Parathyroid adenoma (tissue), 2 donors: ENCODE measurements around the gene RUNX3.

Source experiments
- H2AFZ ChIP-seq: fragments of 300-600 bp; sonication (generic); one replicate; pipeline ENCODE4 v1.7.0; 2017; ENCODE audit warnings: antibody characterized with exemption, mild to moderate bottlenecking
- H3K27ac ChIP-seq: fragments of 300-600 bp; sonication (generic); one replicate; pipeline ENCODE4 v1.7.0; 2017
- H3K27me3 ChIP-seq: fragments of 300-600 bp; sonication (generic); one replicate; pipeline ENCODE4 v1.7.0; 2017; ENCODE audit warnings: low read length; ENCODE audit not compliant: control insufficient read depth, insufficient read depth
- H3K36me3 ChIP-seq: fragments of 300-600 bp; sonication (generic); one replicate; pipeline ENCODE4 v1.7.0; 2017; ENCODE audit warnings: low read length; ENCODE audit not compliant: control insufficient read depth, insufficient read depth
- H3K4me1 ChIP-seq: fragments of 300-600 bp; sonication (generic); one replicate; pipeline ENCODE4 v1.7.0; 2017; ENCODE audit warnings: control low read depth
- H3K4me2 ChIP-seq: fragments of 300-600 bp; sonication (generic); one replicate; pipeline ENCODE4 v1.7.0; 2017; ENCODE audit warnings: low read length
- H3K4me3 ChIP-seq: fragments of 300-600 bp; sonication (generic); one replicate; pipeline ENCODE4 v1.7.0; 2017; ENCODE audit warnings: low read depth, low read length
- H3K79me2 ChIP-seq: fragments of 300-600 bp; sonication (generic); one replicate; pipeline ENCODE4 v1.7.0; 2017; ENCODE audit warnings: control low read depth
- H3K9ac ChIP-seq: fragments of 300-600 bp; sonication (generic); one replicate; pipeline ENCODE4 v1.7.0; 2017; ENCODE audit warnings: mild to moderate bottlenecking
- H3K9me3 ChIP-seq: fragments of 300-600 bp; sonication (generic); one replicate; pipeline ENCODE4 v1.7.0; 2017; ENCODE audit warnings: low read length; ENCODE audit not compliant: control insufficient read depth
- CTCF ChIP-seq: fragments of 300-600 bp; sonication (generic); IDR thresholded peaks from one replicate; pipeline ENCODE4 v1.7.0; 2017; ENCODE audit warnings: antibody characterized with exemption, mild to moderate bottlenecking
- donor health status: primary hyperparathyroidism.

The RUNX3 gene

DNA sequence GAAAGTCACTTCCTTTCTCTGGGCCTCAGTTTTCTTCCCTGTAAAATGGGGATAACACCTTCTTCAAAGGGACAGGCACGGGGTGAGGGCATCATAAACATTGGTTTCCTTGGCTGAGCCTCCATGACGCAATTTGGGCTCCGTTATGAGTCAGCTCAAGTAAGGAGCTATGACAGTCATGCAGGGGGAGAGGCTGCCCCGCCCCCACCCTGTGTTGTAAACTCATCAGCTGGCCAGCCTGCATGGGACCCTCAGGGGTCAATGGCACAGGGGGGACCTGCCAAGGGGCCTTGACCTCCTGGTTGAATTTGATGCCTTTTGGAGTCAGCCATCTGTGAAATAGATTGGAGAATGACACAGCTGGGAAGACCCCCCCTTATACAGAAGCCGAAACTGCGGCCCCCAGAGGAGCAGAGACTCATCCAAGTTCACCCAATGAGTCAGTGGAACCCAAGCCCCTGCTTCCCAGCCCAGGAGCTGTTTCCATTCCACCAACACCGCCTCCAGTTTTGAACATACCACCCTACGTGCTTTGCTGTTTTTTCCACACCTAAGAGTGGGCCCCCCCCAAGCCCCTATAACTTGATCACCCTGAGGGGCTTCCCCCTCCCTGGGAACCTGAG lies 36.8 kb upstream of the RUNX3 start:
- Histone ChIP-seq H3K4me1 (no peaks in the 10 kb centered on the region), H3K4me2 (no peak overlapping the region), H3K9me3 (no peaks in the 10 kb centered on the region), H2AFZ (no peak overlapping the region), H3K79me2 (no peaks in the 10 kb centered on the region), H3K4me3 (no peak overlapping the region), H3K27ac (no peak overlapping the region), H3K36me3 (no peaks in the 10 kb centered on the region), H3K27me3 (no peaks in the 10 kb centered on the region), H3K9ac (no peak overlapping the region)
- no peak for TF ChIP-seq CTCF

DNA sequence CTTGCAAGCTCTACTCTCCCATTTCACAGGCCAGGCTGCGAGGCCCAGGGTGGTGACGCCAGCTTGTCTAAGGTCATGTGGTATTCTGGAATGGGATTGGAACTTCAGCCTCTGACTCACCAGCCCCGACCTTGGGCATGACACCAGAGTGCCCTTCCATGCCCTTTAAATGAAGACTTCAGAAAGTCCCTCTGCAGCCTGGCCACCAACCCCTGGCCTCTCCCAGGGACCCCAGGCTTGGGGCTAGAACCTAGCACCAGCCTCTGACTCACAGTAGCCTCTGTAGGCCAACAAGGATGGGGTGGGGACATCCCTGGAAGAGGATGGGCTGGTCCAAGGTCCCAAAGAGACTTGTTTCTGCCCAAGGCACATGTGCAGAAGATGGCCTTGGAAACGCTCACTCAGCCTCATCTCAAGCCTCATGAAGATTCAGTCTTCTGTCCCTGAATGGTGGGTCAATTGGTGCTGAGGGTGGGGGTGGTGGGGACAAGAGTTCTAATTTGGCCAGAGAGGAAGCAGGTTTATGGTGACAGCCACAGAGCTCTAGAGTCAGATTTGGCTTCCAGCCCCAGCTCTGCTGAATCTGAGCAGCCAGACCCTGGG lies 36.1 kb upstream of the RUNX3 start:
- Histone ChIP-seq H3K27ac (no peak overlapping the region), H3K4me2 (no peak overlapping the region), H3K9me3 (no peaks in the 10 kb centered on the region), H3K27me3 (no peaks in the 10 kb centered on the region), H3K9ac (no peak overlapping the region), H2AFZ (no peak overlapping the region), H3K4me3 (no peak overlapping the region), H3K36me3 (no peaks in the 10 kb centered on the region), H3K4me1 (no peaks in the 10 kb centered on the region), H3K79me2 (no peaks in the 10 kb centered on the region)
- TF ChIP-seq CTCF = no peak

DNA sequence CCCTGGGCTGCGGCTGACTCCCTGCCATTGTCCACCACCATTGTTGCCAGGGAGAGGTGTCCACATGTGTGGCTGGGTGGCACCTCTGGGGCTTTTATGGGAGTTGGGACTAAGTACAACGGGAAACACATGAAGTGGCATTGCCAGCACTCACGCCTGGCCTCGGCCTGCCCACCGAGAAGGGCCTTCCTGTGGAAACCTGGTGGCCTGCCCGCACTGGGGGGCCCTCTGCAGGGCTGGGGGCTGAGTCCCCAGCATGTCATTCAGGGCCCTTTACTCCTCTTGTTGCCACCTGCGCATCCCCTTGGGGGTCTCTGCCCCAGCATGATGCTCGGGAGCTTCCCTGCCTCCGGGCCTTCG lies 35.5 kb upstream of the RUNX3 start:
- H2AFZ ChIP-seq = no peak overlapping the region
- no peaks in the 10 kb centered on the region for H3K4me1 ChIP-seq
- H3K4me2 ChIP-seq = no peak overlapping the region
- no peaks in the 10 kb centered on the region for H3K36me3 ChIP-seq
- no peak overlapping the region for H3K4me3 ChIP-seq
- no peaks in the 10 kb centered on the region for H3K27me3 ChIP-seq
- no peak overlapping the region for H3K9ac ChIP-seq
- no peak overlapping the region for H3K27ac ChIP-seq
- TF ChIP-seq CTCF = no peak
- no peaks in the 10 kb centered on the region for H3K79me2 ChIP-seq
- no peaks in the 10 kb centered on the region for H3K9me3 ChIP-seq

DNA sequence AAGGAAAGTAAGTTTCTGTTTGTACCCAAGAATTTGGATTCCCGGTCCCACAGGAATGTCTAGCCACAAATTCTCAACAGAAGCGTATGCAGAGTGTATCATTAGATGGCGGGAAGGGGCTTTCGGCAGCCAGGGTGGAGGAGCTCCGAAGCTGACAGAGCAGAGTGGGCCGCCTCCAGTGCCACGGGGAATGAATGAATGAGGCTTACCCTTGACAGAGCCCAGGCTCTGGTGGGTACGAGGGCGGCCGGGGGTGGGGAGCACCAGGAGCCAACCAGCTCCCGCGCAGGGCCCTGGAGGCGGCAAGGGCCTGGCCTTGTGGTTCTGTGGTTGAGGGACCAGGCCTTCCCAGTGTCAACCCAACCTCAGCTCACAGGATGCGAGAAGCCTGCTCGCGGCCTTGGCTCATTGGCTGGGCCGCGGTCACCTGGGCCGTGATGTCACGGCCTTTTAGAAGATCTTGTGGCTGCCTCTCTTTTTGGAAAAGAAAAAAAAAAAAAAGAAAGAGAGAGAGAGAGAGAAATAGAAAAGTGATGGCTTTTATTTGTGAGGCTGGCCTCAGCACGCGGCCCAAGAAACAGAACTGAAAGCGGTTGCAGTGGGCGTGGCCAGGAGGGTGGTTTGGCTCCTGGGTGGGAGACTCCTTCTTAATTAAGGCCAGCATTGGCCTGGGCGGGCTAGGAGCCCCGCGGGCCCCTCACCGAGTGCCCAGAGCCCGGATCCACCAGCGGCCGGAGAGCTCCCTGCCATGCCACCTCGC lies 34.9 kb upstream of the RUNX3 start:
- no peaks in the 10 kb centered on the region for H3K27me3 ChIP-seq
- TF ChIP-seq CTCF = no peak
- no peaks in the 10 kb centered on the region for H3K79me2 ChIP-seq
- H3K4me2 ChIP-seq = no peak overlapping the region
- H3K27ac ChIP-seq = no peak overlapping the region
- no peaks in the 10 kb centered on the region for H3K36me3 ChIP-seq
- H3K9ac ChIP-seq = no peak overlapping the region
- no peak overlapping the region for H2AFZ ChIP-seq
- H3K4me1 ChIP-seq = no peaks in the 10 kb centered on the region
- no peak overlapping the region for H3K4me3 ChIP-seq
- H3K9me3 ChIP-seq = no peaks in the 10 kb centered on the region
